GM18517 (cell line): Measurements from ENCODE around the gene CXCL16.
A peak's percentile ranks its signal among the peaks of the same experiment; 100 is the strongest.
"Not testable (repeated sequence)": the region's sequence is repeated elsewhere in the genome, so short reads cannot be mapped to it uniquely, and the experiment has no call there.

ENCODE experiments used
- ATAC-seq: cut with Tn5 transposase; IDR thresholded peaks from one replicate; pipeline ENCODE4 v1.9.1; 2021; ENCODE audit warnings: mild to moderate bottlenecking, moderate library complexity; ENCODE audit not compliant: unreplicated experiment

Gene CXCL16

DNA sequence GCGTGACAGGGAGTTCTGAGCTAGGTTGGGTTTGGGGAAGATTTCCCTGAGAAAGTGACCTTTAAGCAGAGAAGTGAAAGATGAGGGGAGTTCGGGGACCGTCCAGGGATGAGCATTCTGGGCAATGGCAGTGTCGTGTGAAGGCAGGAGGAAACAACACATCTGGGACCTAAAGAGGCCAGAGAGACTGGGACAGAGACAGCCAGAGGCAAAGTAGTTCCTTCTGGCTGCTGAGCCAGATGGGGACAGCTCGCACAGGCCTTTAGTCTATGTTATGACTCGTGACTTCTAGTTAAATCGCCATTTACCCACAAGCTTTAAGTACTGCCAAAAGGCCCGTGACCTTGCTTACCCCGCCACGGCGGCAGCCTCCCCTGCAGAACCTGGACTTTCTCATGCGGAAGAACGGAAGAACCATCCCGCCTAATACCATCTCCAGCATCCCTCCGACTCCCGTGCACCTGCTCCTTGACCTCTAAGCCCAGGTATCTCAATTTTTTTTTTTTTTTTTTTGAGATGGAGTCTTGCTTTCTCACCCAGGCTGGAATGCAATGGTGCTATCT, 17.0 kb downstream of the CXCL16 start:
- no peak for ATAC-seq

DNA sequence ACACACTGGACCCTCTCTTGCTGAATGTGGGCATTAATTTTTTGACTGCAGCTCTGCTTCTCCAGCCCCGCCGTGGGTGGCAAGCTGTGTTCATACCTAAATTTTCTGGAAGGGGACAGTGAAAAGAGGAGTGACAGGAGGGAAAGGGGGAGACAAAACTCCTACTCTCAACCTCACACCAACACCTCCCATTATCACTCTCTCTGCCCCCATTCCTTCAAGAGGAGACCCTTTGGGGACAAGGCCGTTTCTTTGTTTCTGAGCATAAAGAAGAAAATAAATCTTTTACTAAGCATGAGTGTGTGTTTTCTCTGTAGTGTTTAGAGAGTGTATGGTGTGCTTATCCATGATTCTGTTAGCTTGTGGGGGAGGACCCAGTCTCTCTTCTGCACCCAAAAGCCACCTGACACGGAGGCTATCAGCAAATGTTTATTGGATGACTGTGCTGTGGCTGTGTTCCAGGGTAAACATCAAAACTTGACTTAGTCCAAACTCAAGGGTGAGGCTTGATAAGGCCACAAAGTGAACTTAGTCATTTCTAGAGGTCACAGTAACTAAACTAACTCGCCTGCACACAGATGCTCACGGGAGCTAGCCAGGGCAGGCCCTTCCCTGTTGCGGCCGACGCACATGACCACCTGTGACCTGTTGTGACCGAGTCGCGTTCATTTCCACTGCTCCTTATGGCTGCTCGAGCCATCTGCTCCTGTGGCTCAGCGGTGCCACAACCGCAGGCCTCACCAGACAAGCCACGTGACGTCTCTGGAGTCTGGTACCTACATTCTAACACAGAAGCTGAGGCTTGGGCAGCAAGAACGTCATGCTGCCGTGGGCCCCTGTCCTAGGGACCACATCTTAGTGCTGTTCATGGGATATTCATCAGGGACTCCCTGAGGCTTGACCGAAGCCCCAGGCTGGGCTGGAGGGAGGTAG, 18.3 kb downstream of the CXCL16 start:
- no peak for ATAC-seq

DNA sequence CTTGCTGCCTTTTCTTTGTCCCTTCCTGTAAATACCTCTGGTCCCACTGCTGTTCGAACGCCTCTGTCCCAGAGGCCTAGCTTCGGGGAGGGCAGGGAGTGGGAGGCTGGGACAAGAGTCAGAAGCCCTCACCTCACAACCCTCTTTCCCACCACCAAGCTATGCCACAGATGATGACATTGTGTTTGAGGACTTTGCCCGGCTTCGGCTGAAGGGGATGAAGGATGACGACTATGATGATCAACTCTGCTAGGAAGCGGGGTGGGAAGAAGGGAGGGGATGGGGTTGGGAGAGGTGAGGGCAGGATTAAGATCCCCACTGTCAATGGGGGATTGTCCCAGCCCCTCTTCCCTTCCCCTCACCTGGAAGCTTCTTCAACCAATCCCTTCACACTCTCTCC, 18.9 kb downstream of the CXCL16 start:
- ATAC-seq, result no peak

DNA sequence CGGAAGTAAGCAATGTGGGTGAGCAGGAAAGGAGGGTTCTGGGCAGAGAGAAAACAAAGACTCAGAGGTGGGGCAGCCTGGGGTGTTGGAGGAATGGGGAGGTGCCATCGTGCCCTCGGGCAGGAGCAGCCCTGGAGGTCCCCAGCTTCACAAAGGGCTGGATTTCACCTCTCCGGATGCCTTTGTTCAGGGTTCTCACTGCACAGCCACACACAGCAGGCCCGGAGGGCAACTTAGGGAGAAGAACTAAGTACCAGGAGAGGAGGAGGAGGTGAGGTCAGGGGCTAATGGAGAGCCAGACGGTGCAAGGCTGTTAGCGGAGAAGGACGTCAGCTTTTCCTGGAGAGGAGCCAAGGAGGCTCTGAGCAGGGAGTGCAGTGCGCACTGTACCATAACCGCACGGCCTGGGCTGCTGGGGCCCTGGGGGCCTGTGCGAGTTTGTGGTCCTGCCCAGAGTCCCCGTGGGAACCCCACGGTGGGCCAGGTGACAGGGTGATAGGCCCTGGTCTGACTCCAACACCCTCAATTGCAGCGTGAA, 20.0 kb downstream of the CXCL16 start:
- ATAC-seq, result no peak

DNA sequence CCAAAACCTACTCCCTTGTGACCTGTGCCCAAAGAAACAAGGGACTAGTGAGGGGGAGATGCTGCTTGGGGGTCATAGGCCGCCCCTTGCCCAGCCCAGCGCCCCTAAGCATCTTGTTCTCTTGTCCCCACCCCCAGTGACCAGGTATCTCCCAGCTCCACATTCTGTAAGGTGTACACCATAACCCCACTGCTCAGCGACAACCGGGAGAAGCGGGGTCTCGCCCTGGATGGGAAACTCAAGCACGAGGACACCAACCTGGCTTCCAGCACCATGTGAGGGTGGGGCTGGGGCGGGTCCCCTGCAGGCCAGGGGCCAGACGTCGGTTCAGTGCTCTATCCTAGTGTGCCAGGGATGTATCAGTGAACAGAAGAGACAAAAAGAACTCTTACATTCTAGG, 20.6 kb downstream of the CXCL16 start:
- ATAC-seq, result no peak

DNA sequence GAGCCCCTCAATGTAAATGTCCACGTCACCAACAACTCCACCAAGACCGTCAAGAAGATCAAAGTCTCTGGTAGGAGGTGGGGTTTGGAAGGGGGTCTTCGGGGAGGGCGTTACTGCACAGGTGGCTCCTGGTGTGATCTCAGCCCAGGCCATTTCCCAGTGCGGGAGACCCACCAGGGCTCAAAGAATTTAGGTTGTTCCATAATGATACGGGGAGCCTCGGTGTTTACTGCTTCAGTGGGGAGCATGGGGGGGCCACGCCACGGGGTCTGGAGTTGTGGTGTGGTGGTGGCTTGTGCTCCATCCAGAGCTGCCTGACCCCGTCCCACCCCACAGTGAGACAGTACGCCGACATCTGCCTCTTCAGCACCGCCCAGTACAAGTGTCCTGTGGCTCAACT, 21.5 kb downstream of the CXCL16 start:
- no peak for ATAC-seq

DNA sequence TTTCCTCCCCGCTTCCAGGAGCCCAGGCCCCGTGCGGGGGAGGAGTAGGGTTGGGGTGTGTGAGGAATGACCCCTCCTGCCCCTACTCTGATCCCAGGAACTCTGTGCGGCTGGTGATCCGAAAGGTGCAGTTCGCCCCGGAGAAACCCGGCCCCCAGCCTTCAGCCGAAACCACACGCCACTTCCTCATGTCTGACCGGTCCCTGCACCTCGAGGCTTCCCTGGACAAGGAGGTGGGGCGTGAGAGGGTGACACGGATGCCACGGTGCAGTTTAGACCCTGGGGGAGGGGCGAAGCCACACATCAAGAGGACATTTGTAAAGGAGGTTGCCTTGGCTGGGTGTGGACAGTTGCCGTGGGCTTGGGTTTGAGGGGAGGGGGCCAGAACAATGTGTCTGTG, 21.9 kb downstream of the CXCL16 start:
- no peak for ATAC-seq

DNA sequence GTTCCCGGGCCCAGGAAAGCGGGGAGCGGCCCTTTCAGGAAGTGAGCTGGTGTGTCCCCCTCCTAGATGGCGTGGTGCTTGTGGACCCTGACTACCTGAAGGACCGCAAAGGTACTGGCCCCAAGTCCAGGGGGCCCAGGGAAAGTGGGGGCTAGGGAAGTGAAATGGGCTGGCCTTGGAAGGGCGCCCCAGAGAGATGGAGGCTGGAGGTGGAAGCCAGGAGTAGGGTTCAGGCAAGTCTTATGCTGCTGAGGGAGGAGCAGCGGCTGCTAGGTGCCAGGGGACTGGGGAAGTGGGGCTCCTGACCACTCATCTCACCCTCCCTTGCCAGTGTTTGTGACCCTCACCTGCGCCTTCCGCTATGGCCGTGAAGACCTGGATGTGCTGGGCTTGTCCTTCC, 23.6 kb downstream of the CXCL16 start:
- no peak for ATAC-seq

DNA sequence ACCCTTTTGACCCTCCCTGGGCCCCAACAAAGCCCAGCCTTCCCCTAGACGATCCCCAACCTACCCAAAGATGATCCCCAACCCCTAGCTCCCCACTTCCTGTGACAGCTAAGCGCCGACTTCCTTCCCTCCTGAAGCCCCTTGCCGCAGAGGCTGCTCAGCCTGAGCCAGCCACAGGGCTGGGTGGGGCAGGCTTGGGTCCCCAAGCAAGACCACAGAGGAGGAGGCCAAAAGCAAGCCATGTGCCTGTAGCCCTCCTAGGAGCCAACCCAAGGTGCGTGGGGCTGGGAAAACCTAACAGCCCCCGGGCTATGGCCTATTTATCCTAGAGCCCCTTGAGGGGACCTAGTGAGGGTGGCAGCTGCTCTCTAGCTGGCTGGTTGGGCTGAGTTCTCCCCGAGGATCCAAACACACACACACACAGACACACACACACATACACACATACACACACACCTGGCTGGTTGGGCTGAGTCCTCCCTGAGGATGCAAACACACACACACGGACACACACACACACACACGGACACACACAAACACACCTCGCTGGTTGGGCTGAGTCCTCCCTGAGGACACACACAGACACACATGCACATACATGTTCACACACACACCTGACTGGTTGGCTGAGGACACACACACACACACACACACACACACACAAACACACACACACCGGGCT, 24.5 kb downstream of the CXCL16 start:
- no peak for ATAC-seq

DNA sequence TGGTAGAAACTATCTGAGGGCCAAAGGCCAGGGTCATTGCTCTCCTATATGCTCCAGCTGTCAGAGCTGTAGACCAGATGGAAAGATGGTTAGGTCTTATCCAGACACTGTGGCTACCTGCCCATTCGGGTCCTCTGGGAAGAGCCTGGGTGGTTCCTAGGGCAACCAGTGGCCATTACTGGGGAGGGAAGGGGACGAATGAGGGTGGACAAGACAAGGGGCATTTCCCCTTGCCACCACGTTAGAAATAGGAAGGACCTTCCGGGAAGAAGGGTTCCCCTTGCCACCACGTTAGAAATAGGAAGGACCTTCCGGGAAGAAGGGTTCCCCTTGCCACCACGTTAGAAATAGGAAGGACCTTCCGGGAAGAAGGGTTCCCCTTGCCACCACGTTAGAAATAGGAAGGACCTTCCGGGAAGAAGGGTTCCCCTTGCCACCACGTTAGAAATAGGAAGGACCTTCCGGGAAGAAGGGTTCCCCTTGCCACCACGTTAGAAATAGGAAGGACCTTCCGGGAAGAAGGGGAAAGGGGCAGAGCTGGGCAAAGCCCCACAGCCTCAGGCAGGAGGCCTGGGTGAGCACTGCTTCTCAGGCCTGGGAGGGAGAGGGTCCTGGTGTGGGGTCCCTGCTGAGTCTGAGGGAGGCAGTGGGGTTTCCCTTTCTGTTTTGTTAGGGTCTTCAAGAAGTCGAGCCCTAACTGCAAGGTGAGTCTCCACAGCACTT, 25.2 kb downstream of the CXCL16 start:
- not testable (repeated sequence) for ATAC-seq

DNA sequence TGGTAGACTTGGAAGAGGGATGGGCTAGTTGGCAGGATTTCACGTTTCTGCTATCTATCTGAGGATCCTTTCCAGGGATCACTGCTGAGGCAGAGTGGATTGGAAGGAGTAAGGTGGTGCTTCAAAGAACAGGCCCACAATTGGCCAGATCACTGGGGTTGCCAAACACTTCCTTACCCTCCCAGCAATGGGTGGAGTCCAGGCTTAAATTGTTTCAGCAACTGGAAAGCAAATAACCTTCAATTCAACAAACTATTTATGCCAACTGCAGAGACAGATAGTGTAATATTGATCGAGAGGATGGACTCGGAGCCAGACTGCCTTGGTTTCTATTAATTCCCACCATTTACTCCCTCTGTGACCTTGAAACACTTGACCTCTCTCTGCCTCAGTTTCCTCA, 27.2 kb downstream of the CXCL16 start:
- no peak for ATAC-seq

DNA sequence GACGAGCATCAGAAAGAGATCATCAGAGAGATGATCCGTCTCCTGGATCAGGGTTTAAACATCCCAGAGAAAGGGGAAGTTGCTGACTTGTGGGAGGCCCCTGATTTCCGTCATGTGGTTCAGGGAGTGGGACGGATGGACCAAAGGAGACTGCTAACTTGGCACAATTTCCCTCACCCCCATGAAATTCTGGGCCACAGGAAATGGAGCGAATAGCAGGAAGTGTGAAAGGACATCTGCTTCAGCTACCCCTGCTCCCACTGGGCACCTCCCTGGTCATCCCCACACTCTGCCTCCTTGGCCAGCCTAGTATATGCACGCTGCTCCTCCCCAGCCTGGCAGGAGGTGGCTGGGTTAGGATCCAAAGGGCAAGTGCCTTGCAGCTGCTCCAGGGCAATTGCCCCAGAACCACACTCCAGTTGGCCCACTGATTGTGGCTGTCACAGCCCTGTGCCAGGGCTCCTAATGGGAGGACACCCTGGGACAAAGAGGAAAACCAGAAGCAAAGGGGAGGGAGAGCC, 28.0 kb downstream of the CXCL16 start:
- ATAC-seq, result no peak

DNA sequence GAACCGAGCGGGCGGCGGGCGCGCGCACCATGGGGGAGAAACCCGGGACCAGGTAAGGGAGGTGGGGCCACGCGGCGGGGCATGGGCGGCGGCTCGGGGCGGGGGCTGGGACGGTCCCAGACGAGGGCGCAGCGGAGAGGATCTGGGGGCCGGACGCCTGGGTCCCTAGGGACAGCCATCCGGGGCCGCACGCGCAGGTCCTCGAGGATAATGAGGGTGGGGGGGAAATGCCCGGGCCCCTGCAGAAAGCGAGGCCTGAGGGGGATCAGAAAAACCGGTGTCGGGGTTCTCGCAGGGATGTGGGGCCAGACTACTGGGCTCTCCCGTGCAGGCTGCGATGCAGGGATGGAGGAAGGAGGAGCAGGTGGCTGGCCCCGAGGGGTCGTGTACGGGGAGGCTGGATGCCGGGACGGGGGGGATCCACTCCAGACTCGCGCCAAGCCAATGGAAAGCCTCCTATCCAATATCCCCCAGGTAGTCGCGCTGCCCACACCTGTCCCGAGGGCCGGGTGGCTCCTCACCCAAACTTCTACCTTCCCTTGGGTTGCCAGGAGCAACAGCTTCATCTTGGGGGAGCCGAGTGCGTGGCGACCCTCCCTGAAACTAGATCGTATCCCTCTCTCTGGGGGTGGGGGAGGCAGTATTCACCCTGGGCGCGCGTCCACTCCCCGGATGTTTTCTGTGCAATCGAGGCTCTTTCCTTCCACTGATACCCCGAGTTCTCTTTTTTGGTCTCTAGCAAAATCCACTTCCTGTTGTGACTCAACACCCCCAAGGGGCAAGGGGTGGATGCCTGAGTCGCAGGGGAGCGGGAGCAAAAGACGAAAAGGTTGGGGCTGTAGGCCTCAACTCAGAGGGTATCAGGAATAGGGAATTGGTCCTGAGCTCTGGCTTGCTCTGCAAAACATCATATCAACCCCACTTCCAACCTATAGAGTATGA, 28.8 kb downstream of the CXCL16 start:
- ATAC-seq, result peak; percentile 4

DNA sequence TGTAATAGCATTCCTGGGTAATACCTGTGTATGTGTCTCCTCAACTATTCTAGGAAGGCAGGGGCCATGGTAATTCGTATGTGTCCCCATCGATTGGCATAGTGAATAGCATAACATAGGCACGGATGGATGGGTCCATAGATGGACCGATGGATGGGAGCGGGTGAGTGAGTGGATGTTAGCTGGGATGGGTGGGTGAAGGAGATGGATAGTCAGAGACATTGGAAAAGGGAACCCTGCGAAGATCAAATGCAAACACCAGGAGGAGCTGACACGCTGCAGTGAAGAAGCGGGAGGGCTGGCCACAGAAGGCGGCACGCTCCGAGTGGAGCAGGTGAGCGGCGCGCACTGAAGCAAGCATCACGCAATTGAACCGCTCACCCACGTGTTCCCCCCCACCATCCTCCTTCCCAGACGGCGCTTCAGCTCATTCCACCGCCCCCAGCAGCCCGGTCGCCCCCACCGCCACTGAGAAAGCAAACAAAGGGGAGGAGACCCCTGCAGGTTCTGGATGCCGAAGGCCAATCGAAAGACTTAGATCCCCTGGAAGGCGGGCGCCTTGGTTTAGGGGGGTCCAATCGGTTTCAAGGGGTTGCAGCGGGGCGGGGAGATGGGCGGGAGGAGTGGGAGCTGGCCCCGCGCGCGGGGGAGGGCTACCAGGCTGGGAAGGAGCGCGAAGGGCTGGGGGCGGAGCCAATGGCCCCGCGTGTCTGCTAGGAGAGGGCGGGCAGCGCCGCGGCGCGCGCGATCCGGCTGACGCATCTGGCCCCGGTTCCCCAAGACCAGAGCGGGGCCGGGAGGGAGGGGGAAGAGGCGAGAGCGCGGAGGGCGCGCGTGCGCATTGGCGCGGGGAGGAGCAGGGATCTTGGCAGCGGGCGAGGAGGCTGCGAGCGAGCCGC, 29.7 kb downstream of the CXCL16 start, which contains the start of gene ARRB2:
ARRB2 (plus strand) TSS at position 839 of the 899 bp plus-strand sequence. CDS start 90 bp downstream, outside the sequence.
- ATAC-seq, result peak; percentile 63

DNA sequence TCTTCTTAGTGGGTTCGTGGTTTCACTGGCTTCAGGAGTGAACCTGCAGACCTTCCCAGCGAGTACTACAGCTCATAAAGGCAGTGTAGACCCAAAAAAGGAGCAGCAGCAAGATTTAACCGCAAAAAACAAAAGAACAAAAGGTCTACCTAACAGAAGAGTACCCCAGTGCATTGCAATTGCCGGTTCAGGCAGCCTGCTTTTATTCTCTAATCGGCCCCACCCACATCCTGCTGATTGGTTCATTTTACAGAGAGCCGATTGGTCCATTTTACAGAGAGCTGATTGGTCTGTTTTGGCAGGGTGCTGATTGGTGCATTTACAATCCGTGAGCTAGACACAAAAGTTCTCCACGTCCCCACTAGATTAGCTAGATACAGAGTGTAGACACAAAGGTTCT, 31.3 kb downstream of the CXCL16 start:
- no peak for ATAC-seq

DNA sequence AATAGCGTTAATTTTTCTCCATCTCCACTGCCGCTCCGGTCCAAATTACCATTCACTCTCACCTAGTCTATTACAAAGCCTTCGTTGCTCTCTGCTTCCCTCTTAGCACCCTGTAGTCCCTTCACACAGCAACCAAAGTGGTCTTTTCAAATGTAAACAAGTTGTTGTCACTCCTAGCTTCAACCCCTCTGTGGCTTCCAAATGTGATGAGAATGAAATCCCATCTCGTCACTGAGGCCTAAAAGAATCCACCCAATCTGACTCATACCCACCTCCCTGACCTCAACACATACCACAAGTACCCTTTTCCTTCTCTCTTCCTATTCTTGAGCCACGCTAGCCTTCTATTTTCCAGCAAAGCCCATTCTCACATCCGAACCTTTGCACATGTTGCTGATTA, 33.6 kb downstream of the CXCL16 start:
- ATAC-seq, result no peak

DNA sequence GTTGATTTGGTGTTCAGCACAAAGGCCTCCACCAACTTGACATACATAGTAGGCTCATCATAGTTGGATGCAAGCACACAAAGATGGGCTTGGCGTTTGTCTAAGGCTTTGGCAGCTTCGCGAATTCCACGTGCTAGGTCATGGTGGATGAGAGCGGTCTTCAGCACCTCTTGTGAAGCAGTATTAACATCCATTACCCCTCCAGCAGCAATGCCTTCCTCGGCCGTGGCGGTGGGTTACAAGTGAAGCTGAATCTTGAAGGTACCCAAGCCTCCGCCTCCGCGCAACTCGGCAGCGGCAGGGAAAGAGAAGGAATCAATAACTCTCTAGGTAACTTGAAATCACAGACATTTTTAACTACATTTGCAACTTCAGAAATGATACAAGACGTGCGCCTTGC, 34.7 kb downstream of the CXCL16 start:
- no peak for ATAC-seq

DNA sequence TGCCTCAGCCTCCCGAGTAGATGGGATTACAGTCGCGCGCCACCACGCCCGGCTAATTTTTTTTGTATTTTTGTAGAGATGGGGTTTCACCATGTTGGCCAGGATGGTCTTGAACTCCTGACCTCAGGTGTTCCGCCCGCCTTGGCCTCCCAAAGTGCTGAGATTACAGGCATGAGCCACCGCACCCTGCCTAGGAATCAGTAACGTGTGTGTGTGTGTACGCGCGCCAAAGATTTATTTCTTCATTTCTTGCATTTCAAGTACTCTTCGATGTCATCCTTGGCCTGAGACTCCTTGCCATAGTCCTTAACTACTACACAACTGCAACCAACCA, 35.2 kb downstream of the CXCL16 start:
- not testable (repeated sequence) for ATAC-seq

DNA sequence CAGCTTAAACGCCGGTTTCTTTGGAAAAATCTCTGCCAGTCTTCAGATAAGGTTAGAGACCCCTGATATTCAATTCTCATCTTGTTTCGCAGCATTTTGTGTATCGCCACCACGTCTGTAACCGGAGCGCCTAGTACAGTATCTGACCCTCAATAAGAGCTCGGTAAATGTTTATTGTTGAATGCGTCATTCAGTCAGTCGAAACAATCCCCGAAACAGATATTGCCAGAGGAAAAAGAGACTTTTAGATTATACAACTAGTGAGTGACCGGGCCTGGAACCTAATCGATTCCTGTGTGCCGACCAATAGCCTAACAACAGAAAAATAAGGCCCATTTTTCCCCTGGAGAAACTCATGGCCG, 36.4 kb downstream of the CXCL16 start:
- ATAC-seq, result no peak
